Fibroblast of gingiva (primary cell): ENCODE data around the gene LDLRAD2.
"Not testable (repeated sequence)": the region's sequence is repeated elsewhere in the genome, so short reads cannot be mapped to it uniquely, and the experiment has no call there.

Source experiments
- DNase-seq: peaks from one replicate; pipeline ENCODE4 v3.0.0-alpha.2; 2011; ENCODE audit warnings: low read depth

Gene LDLRAD2

DNA sequence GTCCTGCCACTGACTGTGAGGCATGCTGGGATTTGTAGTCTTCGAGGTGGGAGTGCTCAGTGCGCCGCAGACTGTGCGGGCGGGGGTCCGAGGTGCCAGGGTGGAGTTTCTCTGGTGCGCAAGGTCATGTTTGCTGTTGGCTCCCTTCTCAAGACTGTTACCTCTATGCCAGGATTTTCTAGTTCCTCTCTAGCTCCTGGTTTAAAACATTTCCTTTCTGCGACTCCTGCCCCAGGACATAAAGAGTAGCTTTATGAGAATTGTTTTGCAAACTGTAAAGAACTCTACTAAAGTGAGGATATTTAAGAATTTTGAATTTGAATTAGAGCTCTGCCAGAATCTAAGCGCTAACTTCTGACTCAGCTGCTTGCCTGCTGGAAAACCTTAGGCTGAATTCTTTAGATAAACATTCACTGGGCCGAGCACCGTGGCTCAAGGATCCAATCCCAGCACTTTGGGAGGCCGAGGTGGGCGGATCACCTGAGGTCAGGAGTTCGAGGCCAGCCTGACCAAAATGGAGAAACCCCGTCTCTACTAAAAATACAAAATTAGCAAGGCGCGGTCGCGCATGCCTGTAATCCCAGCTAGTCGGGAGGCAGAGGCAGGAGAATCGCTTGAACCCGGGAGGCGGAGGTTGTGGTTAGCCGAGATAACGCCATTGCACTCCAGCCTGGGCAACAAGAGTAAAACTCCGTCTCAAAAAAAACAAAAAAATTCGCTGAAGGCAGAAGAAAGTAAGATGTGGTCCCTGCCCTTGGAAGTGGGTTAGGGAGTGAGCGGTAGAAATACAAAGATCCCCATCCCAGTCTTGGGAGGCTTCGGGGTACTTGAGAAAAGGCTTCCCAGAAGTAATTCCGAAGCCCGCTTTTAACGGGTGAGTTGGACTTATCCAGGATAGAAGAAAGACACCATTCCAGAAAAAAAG, 28.1 kb upstream of the LDLRAD2 start:
- DNase-seq: no peak

DNA sequence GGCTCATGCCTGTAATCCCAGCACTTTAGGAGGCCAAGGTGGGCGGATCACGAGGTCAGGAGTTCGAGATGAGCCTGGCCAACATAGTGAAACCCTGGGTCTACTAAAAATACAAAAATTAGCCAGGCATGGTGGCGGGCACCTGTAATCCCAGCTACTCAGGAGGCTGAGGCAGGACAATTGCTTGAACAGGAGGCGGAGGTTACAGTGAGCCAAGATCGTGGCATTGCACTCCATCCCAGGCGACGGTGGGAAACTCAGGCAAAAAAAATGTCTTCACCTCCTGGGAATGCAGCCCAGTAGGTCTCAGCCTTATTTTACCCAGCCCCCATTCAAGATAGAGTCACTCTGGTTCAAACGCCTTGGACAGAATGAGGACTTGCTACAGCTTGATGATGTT, 26.3 kb upstream of the LDLRAD2 start:
- DNase-seq: not testable (repeated sequence)

DNA sequence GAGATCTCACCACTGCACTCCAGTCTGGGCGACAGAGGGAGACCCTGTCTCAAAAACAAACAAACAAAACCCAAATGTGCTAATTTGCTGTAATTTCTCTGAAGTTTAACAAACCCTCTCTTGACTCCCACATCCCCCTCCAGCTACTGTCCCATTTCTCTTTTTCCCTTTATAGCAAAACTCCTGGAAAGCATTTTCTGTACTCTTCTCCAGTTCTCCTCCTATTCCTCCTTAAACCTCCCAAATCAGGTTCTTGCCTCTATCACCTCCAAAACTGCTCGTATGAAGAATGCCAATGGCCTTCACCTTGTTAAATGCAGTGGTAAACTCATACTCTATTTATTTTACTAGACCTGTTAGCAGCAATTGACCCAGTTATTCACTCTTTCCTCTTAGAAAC, 25.4 kb upstream of the LDLRAD2 start:
- DNase-seq: no peak

- no peak for DNase-seq
Observed at GRCh38 chr1:21793104-21793503, 19.0 kb upstream of the LDLRAD2 start.

DNA sequence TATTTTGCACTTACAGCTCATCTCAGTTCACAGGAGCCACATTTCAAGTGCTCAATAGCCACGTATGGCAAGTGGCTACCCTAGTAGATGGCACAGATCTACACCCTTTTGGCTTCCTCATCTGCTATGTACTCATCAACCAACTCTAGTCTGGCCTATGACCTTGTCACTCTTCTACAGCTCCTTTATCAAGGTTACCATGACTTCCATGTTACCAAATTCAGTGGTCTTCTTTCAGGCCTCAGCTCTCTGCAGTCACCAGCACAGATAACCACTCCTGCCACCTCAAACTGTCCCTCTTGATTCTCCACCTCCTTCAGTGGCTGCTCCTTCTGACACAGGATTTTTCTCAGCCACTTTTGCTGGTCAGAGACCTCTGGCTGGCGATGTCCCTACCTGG, 17.4 kb upstream of the LDLRAD2 start:
- no peak for DNase-seq

- no peak for DNase-seq
Observed at GRCh38 chr1:21795075-21795474, 17.0 kb upstream of the LDLRAD2 start.

GRCh38 chr1:21799730-21800129, 12.3 kb upstream of the LDLRAD2 start:
- no peak for DNase-seq

DNA sequence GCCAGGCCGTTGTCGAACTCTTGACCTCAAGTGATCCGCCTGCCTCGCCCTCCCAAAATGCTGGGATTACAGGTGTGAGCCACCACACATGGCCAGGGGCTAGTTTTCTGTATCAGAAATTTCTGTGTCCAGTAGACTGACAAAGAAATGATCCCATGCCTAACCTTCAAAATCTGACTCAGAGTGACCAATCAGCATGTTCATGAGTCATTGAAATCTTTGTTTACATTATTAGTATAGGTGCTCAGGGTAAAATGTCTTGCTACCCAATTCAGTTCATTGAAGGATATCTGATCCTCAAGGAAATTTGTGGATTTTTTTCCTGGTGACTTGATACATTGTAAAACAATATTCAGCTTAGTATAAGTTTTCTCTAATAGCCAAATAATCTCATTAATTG, 11.0 kb upstream of the LDLRAD2 start:
- DNase-seq: no peak

DNA sequence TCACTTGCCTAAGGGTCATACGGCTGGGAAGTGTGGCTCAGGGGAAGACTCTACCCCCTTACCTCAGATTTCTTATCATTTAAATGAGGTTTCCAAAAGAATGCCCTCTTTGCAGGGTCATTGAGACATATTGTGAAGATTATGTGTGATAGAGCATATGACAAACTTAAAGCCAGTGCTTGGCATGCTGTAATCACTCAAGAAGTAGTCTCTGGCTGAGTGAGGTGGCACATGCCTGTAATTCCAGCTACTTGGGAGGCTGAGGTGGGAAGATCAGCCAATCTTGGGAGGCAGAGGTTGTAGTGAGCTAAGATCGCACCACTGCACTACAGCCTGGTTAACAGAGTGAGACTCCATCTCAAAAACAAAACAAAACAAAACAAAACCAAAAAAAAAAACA, 7.5 kb upstream of the LDLRAD2 start:
- no peak for DNase-seq

DNA sequence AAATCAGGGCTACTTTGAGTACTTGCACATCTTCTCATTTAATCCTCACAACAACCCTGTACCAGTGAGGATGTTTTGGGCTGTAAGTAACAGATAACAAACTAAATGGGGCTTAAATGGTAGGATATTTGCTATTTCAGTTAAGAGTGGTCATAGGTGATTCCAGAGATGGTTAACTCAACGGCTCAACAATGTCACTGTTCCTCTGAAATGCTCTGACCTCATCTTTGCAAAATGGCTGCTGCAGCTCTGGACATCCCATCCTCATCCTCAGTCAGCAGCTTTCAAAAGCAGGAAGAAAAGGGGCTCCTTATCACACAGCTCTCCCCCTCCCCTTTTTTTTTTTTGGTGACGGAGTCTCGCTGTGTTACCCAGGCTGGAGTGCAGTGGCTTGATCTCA, 1.5 kb downstream of the LDLRAD2 start:
- DNase-seq: no peak

DNA sequence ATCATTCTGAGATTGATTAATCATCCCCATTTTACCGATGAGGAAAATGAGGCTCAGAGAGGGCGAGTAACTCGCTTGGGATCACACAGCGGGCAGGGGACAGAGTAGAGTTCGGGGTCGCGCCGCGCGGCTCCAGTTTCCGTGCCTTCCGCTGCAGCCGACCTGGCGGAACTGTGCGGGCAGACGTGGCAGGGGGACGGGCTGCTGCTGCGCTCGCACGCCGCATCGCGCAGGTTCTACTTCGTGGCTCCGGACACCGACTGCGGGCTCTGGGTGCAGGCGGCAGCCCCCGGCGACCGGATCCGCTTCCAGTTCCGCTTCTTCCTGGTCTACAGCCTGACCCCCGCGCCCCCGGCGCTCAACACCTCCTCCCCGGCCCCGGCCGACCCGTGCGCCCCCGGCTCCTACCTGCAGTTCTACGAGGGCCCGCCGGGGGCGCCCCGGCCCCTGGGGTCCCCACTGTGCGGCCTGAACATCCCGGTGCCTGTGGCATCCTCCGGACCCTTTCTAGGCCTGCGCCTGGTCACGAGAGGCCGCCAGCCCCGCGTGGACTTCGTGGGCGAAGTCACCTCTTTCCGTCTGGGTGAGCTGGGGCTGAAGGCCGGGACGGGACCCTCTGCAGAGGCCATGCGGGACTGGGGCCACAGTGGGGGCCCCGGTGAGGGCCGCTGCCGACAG, 2.3 kb downstream of the LDLRAD2 start:
- no peak for DNase-seq

GRCh38 chr1:21814981-21815582, 3.0 kb downstream of the LDLRAD2 start:
- DNase-seq: no peak

DNA sequence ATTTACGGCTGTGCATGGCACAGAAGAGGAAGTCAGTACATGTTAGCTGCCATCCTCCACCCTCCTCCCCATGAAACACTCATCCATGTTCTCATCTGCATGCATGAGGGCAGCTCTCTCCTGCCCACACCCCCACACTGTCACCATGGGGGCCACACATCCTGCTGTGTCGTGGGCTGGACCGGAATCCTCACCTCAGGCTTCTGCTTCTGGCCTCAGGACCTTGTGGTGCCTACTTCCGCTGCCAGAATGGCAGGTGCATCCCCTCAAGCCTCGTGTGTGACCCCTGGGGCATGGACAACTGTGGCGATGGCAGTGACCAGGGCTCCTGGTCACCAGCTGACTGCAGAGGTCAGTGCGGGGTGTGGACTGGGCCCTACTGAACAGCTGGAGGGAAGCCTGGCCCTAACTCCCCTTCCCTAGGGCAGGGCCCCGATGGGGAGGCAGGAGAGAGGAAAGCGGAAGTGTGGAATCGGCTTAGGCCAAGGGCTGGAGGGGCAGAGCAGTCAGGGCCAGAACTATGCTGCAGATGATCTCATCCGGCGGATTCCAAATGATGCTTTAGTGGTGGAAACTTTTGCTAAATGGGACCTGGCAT, 3.8 kb downstream of the LDLRAD2 start:
- DNase-seq: no peak

DNA sequence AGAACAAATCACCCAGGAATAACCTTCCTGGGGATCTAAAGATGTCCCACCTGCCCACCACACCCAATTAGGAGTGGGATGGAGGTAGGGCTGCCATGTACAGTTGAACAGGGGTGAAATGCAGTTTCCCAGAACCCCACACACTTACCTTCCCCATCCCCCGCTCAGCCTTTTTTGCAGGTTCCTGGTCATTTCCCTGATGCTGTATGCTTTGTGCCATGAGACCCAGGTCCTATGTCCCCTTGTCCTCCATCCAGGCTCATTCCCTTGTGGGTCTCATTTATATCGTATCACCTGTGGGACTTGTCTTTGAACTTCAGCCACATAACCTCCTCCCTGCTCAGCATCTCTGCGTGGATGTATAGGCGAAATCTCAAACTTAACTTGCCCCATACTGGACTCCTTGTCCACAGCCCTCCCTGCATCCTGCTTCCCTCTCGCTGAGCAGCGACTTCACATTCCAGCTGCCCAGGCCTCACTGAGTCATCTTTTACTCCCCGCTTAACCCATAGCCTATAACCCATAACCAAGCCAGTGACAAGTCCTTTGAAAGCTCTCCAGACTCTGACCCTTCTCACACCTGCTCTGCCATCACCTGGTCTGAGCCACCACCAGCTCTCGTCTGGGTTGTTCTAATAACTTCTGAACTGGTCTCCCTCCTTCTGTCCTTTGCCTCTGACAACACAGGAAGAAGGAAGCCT, 4.7 kb downstream of the LDLRAD2 start:
- peak; percentile 46 for DNase-seq

- DNase-seq: no peak
Observed at GRCh38 chr1:21818656-21819055, 6.6 kb downstream of the LDLRAD2 start.

GRCh38 chr1:21820597-21821232, 8.7 kb downstream of the LDLRAD2 start:
- no peak for DNase-seq

- no peak for DNase-seq
Observed at GRCh38 chr1:21821385-21822019, 9.4 kb downstream of the LDLRAD2 start.

GRCh38 chr1:21822349-21822748, 10.3 kb downstream of the LDLRAD2 start:
- DNase-seq: no peak

- DNase-seq: no peak
Observed at GRCh38 chr1:21823206-21823979, 11.3 kb downstream of the LDLRAD2 start.
